ENCODE measurements around the gene HOXA4.
A peak's percentile ranks its signal among the peaks of the same experiment; 100 is the strongest.

The HOXA4 gene

GRCh38 chr7:27130540-27131389, at the start of gene HOXA4:
Gene HOXA4 (minus strand): TSS chr7:27130757. CDS start chr7:27130733, 24 bp downstream.
- peak in 1 of 3 experiments; percentile 36 for DNase-seq (ENCODE audit: low read depth in 2 of 3, low spot score in 2 of 3)

- peak in 1 of 3 experiments; percentile 69 for DNase-seq (ENCODE audit: low read depth in 2 of 3, low spot score in 2 of 3)
These were observed 49.2 kb upstream of the HOXA4 start for GRCh38 chr7:27179503-27180430.

GRCh38 chr7:27179030-27179429, 48.5 kb upstream of the HOXA4 start:
- no peak for DNase-seq (ENCODE audit: low read depth in 2 of 3, low spot score in 2 of 3)

- no peak for DNase-seq (ENCODE audit: low read depth in 2 of 3, low spot score in 2 of 3)
These were observed 47.8 kb upstream of the HOXA4 start for GRCh38 chr7:27178366-27178765.

- no peak for DNase-seq (ENCODE audit: low read depth in 2 of 3, low spot score in 2 of 3)
These were observed 47.3 kb upstream of the HOXA4 start for GRCh38 chr7:27177795-27178320.

- no peak for DNase-seq (ENCODE audit: low read depth in 2 of 3, low spot score in 2 of 3)
These were observed 46.6 kb upstream of the HOXA4 start for GRCh38 chr7:27176962-27177794.

GRCh38 chr7:27176524-27176845, 45.9 kb upstream of the HOXA4 start:
- DNase-seq (ENCODE audit: low read depth in 2 of 3, low spot score in 2 of 3) = no peak

GRCh38 chr7:27175626-27176523, 45.3 kb upstream of the HOXA4 start:
- no peak for DNase-seq (ENCODE audit: low read depth in 2 of 3, low spot score in 2 of 3)

- DNase-seq (ENCODE audit: low read depth in 2 of 3, low spot score in 2 of 3) = no peak
These were observed 44.5 kb upstream of the HOXA4 start for GRCh38 chr7:27174874-27175625.

GRCh38 chr7:27173956-27174873, 43.7 kb upstream of the HOXA4 start, which contains the start of gene HOXA10:
Gene HOXA10 (minus strand): TSS chr7:27174320. CDS start chr7:27174306, 14 bp downstream.
- DNase-seq (ENCODE audit: low read depth in 2 of 3, low spot score in 2 of 3) = peak in 1 of 3 experiments; percentile 0

- DNase-seq (ENCODE audit: low read depth in 2 of 3, low spot score in 2 of 3) = no peak
These were observed 43.0 kb upstream of the HOXA4 start for GRCh38 chr7:27173511-27173955.

- DNase-seq (ENCODE audit: low read depth in 2 of 3, low spot score in 2 of 3) = no peak
These were observed 42.4 kb upstream of the HOXA4 start for GRCh38 chr7:27172823-27173510.

- peak in 1 of 3 experiments; percentile 2 for DNase-seq (ENCODE audit: low read depth in 2 of 3, low spot score in 2 of 3)
These were observed 41.8 kb upstream of the HOXA4 start for GRCh38 chr7:27172315-27172774.

- no peak for DNase-seq (ENCODE audit: low read depth in 2 of 3, low spot score in 2 of 3)
These were observed 41.2 kb upstream of the HOXA4 start for GRCh38 chr7:27171637-27172314.

- DNase-seq (ENCODE audit: low read depth in 2 of 3, low spot score in 2 of 3) = no peak
These were observed 40.7 kb upstream of the HOXA4 start for GRCh38 chr7:27171325-27171636.

GRCh38 chr7:27170426-27171324, 40.1 kb upstream of the HOXA4 start:
- DNase-seq (ENCODE audit: low read depth in 2 of 3, low spot score in 2 of 3) = no peak
